ENCODE measurements around the gene PRDM10.
A peak's percentile ranks its signal among the peaks of the same experiment; 100 is the strongest.

GRCh38 chr11:129950101-129951091 is 52.2 kb downstream of the PRDM10 start:
- TF ChIP-seq CTCF (IDR thresholded peaks at IDR 0.05), result no peak
- no peak for TF ChIP-seq POLR2A (IDR thresholded peaks at IDR 0.05)
- peak in 1 of 2 donors; percentile 9 for TF ChIP-seq POLR2AphosphoS5 (IDR thresholded peaks at IDR 0.05)
- TF ChIP-seq EP300 (IDR thresholded peaks at IDR 0.05), result no peak
